SH-SY5Y (cell line): ENCODE results near the gene SAFB.

Experiments
- GATA2 ChIP-seq: IDR thresholded peaks from 2 replicates; pipeline ENCODE4 v1.6.1; 2011; ENCODE audit warnings: mild to moderate bottlenecking, low read depth, low read length
- GATA3 ChIP-seq: IDR thresholded peaks from 2 replicates; pipeline ENCODE4 v1.6.1; 2011; ENCODE audit warnings: low read depth, mild to moderate bottlenecking, low read length, moderate library complexity

SAFB gene

DNA sequence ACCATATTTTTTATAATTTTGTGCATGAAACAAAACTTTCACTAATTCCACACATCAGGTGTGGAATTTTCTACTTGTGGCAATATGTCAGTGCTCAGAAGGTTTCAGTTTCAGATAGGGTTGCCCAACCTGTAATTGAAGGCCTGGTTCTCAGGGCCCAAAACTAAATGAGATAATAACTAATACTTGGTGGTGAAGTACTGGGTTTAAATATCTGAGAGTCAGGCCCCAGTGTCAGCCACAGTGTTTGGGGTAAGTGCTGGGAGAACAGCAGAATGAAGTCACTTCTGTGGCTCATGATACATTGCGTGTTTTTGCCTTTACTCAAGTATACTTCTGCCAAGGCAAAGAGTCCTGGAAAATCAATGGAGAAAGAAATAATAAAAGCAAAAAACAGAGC, 5.6 kb downstream of the SAFB start:
- TF ChIP-seq GATA3 = no peak
- TF ChIP-seq GATA2 = no peak

DNA sequence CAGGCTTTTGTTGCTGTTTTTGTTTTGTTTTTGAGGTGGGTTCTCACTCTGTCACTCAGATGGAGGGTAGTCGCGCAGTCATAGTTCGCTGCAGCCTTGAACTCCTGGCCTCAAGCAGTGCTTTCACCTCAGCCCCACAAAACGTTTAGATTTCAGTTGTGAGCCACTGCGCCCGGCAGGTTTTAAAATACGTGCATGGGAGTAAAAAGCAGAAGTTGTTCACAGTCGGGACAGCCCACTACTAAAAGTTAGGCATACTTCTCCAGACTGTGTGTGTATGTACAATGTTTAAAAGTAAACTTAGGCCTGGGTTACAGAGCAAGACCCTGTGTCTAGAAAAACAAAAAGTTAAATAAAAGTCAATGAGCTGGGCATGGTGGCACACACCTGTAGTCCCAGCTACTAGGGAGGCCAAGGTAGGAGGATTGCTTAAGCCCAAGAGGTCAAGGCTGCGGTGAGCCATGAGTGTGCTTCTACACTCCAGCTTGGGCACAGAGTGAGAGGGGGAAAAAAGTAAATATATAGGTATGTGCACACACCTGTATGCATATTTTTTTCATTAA, 6.1 kb downstream of the SAFB start:
- TF ChIP-seq GATA2 (no peak), GATA3 (no peak)

DNA sequence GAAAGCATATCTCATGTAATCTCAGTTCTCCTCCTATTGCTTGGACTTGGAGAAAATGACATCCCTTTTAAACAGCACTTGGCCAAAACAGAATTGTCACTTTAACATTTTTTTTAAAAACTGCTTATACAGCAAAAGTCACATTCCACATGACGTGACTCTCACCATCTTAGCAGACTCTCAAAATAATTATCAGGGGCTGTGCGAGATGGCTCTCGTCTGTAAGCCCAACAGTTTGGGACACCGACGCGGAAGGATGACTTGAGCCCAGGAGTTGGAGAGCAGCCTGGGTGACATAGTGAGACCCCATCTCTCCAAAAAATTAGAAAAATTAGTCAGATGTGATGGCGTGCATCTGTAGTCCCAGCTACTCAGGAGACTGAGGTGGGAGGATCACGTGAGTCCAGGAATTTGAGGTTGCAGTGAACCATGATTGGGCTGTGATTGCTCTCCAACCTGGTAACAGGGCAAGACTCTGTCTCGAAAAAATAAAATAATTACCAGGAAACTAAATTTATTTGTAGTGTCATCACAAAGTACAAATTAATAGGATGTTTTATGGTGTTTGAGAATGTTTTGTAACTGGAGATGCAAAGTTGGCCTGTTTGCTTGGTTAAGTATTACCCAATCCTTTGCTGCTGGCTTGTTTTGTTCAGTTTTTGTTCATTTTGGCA, 8.8 kb downstream of the SAFB start:
- no peak for TF ChIP-seq GATA2
- no peak for TF ChIP-seq GATA3

DNA sequence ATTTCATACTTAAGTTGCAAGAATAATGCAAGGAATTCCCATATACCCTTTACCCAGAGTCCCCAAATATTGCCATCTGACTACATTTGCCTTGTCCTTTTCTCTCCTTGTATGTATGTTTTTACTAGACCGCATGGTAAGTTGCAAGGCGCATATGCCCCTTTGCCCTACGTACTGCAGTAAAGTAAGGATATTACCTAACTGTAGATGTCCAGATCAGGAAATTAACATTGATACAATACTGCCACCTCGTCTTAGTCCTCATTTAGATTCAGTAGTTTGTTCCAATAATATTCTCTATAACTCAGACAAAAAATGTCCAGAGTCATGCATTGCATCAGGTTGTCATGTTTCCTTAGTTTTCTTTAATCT, 9.3 kb downstream of the SAFB start:
- no peak for TF ChIP-seq GATA2
- no peak for TF ChIP-seq GATA3

DNA sequence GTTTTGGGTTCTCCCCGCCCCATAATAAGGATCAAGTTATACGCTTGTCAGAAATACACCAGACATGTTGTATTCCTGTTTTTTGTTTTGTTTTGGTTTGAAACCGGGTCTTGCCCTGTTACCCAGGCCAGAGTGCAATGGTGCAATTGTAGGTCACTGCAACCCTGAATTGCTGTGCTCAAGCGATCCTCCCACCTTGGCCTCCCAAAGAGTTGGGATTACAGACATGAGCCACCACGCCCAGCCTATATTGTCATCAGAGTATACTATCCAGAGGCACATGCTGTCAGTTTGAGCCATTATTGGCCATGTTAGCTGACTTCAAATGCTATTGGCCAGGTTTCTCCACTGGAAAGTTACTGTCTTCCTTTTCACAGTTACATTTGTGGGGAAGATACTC, 9.8 kb downstream of the SAFB start:
- TF ChIP-seq GATA2 (no peak), GATA3 (no peak)

DNA sequence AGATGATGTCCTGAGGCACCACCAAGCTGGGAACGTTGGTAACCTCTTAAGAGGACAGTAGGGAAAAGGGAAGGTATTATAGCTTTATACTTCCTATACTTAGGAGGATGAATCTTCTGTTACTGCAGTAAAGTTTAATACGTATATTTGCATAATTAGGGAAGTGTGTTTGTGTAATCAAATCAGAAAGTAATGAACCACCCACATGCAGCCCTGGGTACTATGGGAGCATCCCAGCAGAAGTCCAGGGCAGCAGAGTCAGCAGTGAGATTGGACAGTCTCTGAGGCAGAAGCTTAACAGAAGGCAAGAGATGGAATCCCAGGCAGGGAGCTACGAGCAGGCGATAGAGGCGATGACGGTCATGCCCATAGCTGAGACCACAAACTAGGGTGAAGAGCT, 12.5 kb downstream of the SAFB start:
- TF ChIP-seq GATA3 (no peak), GATA2 (no peak)

DNA sequence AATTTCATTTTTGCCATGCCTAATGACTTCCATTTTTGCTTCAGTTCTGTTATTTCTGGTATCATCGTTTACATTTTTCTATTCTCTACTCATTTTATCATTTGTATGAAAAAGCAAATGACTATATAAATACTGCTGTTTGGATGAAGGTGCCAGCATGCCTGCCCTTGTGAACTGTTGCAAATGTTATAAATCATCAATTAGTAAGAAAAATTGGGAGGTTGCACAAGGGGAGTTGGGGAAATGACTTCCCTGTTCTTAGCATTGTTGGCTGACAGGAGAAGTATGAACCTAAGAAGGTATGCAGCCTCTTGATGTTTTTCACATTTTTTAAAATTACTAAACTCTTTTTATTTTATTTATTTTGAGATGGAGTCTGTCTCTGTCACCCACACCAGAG, 15.1 kb downstream of the SAFB start:
- TF ChIP-seq GATA2 = no peak
- no peak for TF ChIP-seq GATA3

DNA sequence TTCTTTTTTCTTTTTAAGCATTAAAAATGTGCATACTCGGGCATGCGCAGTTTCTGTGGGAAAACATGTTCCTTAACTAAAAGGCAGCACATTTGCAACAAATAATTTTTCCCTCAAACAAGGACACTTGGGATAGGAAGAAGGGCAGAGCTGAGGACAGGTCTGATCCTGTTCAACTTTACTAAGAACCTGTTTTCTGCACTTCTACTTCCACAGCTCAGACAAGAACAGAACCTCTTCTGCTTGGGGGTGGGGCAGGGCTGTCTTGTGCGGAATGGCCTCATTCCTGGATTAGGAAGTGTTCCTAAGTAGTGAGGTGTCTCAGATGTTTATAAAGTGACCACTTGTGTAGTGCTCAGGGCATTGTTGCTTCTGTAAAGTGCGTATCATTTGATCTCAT, 18.3 kb downstream of the SAFB start:
- TF ChIP-seq GATA2 (no peak), GATA3 (no peak)

DNA sequence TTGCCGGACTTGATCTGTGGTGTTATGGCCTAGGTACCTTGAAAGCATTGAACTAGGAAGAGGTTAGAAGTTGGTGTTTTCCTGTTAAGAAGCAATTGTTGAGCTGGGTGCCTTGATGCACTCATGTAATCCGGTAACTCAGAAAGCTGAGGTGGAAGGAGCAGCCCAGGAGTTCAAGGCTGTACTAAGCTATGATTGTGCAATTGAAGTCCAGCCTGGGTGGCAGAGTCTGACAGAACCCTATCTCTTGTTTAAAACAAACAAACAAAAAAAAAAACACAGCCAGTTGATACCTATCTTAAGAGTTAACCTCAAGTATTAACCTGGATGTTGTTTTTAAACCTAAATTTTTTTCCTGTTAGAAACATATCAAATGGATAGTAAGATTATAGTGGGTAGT, 19.3 kb downstream of the SAFB start:
- TF ChIP-seq GATA2 (no peak), GATA3 (no peak)

DNA sequence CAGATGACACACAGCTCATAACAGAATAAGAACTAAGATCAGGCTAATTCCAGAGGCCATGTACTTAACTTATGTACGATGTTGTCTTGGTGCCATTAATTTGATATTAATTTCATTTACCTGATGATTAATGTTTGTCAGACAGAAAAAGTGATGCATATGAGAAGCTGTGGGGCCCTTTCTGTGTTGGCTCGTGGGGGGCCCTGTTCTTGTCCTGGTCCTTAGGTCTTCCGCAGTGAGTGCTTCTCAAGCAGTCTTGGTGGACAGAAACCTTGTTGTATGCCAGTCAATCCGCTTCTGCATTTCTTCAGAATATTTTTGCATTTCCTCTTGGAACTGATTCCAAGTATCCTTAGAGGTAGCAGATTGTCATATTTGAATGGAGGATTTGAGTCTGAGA, 20.2 kb downstream of the SAFB start:
- TF ChIP-seq GATA3 (no peak), GATA2 (no peak)

DNA sequence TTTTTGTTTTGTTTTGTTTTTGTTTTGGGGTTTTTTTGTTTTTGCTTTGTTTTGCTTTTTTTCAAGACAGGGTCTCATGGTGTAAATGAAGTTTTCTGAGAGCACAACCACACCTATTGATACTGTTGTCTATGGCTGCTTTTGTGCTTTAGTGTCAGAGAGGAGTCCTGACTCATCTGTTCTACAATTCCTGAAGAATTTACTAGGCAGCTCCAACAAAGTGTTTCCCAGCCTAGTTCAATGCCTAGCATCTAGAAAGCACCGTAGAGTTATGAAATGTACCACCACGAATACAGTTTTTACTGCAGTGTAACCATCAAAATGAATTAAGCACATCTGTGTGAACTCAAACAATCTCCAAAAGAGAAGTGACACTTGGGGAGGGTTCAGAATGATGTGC, 21.2 kb downstream of the SAFB start:
- no peak for TF ChIP-seq GATA3
- TF ChIP-seq GATA2 = no peak

DNA sequence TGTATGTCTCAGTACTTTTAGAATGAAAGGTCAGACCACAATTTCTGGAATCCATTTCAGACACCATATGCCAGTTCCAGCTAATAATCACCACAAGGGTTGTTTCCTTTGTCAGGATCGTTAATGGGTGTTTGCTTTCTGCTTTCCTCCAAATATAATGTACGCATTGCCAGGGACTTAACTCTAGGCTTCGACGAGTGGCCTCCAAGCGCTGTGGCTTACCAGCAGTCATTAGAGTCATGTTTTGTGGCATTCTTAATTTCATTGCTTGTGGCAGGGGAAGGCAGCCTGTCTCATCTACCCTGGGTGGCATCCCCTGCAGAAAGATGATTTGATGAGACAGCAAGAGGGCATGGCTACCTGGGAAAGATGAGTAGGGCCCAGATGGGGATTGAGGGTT, 22.5 kb downstream of the SAFB start:
- TF ChIP-seq GATA3 (no peak), GATA2 (no peak)

DNA sequence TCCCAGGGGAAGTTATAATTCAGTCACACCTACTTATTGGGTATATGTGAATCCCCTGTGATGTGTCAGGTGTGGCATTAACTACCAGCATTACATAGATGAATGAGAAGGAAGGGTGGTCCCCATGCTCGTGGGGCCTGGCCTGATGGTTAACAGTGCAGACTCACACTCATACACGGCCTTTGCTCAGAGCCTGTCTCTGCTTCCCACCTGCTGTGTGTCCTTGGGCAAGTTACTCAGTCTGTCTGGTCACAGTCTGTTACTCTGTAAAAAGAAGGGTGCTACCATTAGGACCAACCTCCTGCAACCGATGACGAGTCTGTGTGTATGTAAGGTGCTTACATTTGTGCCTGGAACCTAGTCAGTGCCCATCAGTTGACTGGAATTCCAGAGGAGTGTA, 23.8 kb downstream of the SAFB start:
- no peak for TF ChIP-seq GATA3
- no peak for TF ChIP-seq GATA2

DNA sequence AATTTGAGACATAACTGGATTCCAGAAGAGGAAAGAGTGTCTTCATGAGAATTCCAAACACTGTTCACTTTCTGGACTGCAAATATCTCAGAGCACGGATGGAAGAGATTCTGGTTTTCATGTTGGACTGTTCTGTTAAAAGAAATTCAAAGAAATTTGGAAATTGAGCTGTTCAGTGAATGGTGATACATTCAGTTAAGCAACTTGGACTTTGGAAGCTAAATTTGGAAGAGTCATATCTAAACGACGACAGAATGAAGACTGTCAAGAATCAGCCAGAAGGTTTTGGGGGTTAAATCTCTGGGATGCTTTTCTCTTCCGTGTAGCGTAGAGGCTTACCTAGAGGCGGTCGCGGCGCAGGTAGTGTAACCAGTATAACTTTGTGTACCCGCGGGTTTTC, 25.6 kb downstream of the SAFB start:
- TF ChIP-seq GATA3 (no peak), GATA2 (no peak)

DNA sequence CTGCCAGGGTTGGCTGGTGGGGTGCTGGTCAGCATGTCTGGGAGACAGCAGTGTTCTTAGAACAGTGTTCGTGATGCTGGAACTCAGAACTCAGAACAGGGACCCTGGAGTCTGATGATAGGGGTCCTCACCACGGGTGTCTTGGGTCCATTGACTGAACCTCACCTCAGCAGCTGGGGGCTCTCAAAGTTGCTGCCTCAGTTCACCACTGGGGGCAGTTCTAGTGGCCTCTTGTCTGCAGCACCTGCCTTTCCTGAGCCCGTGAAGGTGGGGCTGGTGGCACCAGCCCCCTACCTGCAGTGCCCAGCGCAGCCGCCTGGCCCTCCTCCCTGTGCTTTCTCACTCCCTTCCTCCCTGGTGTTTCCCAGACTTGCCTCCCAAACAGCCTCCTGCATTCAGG, 28.5 kb downstream of the SAFB start:
- no peak for TF ChIP-seq GATA3
- TF ChIP-seq GATA2 = no peak

DNA sequence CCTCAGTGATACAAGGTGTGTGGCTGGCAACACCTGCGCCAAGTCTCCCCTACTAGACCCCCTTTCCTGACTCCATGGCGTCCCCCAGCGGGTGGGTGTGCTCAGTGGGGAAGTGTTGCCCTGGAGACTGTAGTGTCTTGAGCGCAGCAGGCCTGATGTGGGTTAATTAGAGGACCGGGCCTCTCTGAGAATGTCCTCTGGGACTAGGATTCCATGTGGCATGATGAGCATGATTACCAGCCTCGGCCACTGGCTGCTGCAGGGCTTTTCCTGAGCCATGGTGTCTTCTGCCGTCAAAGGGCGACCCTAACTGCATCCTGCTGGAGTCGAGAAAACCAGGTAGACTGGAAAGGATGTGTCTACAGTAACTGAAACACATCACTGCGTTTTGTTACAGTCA, 29.4 kb downstream of the SAFB start:
- TF ChIP-seq GATA2 (no peak), GATA3 (no peak)

DNA sequence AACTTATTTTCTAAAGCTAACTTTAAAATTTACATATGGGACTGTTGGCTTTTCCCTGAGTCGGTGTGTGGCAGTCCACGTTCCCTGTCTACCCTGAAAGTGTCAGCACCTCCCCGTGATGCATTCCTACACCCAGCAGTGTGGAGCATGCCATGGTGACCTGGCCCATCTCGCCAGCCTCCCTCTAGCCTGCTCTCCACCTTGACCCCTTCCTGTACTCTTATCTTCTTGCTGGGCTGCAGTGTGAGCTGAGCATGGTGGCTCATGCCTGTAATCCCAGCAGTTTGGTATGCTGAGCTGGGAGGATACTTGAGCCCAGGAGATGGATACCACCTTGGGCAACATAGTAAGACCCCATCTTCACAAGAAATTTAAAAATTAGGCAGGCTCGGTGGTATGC, 32.0 kb downstream of the SAFB start:
- TF ChIP-seq GATA3 (no peak), GATA2 (no peak)
